Neural cell (in vitro differentiated cells): ENCODE results near the gene PUSL1. TPM values are rescaled to one million over a fixed set of nuclear protein-coding genes. Genes with fewer than 3 reads are reported as not detected.

Experiments used
- H2AFZ ChIP-seq: fragments of 200-600, 300-800 bp; sonication (generic), shearing (Covaris generic); 2 replicates; pipeline ENCODE4 v1.6.0; 2014; ENCODE audit warnings: low read depth, mild to moderate bottlenecking, antibody characterized with exemption, low read length, moderate library complexity
- H3F3A ChIP-seq: fragments of 200-600 bp; shearing (Covaris generic); 2 replicates; pipeline ENCODE4 v1.6.1; 2016; ENCODE audit warnings: mild to moderate bottlenecking, moderate library complexity, mixed read lengths, antibody characterized with exemption, low read length; ENCODE audit not compliant: insufficient read depth, poor library complexity, severe bottlenecking
- H3K27ac ChIP-seq: fragments of 200-600, 300-800 bp; sonication (generic), shearing (Covaris generic); 2 replicates; pipeline ENCODE4 v1.5.1; 2014; ENCODE audit warnings: mild to moderate bottlenecking, low read length, moderate library complexity
- H3K27me3 ChIP-seq: fragments of 300-800, 200-600 bp; sonication (generic), shearing (Covaris generic); 2 replicates; pipeline ENCODE4 v1.6.0; 2014; ENCODE audit warnings: mild to moderate bottlenecking, low read depth, low read length, moderate library complexity; ENCODE audit not compliant: insufficient read depth
- H3K36me3 ChIP-seq: fragments of 300-800, 200-600 bp; sonication (generic), shearing (Covaris generic); 2 replicates; pipeline ENCODE4 v1.5.1; 2014; ENCODE audit warnings: mild to moderate bottlenecking, antibody characterized with exemption, low read length, moderate library complexity; ENCODE audit not compliant: insufficient read depth
- H3K4me2 ChIP-seq: fragments of 300-800, 200-600 bp; sonication (generic), shearing (Covaris generic); 2 replicates; pipeline ENCODE4 v1.6.0; 2014; ENCODE audit warnings: mild to moderate bottlenecking, low read length
- H3K4me3 ChIP-seq: fragments of 300-800, 200-600 bp; sonication (generic), shearing (Covaris generic); 2 replicates; pipeline ENCODE4 v1.5.1; 2014; ENCODE audit warnings: mild to moderate bottlenecking, low read length, moderate library complexity
- H3K79me2 ChIP-seq: fragments of 200-600 bp; shearing (Covaris generic); replicated peaks from 2 replicates; pipeline ENCODE4 v1.6.0; 2014; ENCODE audit warnings: mild to moderate bottlenecking, low read length, moderate library complexity; ENCODE audit not compliant: insufficient read depth
- H3K9ac ChIP-seq: fragments of 300-800, 200-600 bp; sonication (generic), shearing (Covaris generic); 2 replicates; pipeline ENCODE4 v1.6.1; 2016; ENCODE audit warnings: mild to moderate bottlenecking, low read length, mixed read lengths
- H3K9me2 ChIP-seq: fragments of 200-600 bp; shearing (Covaris generic); 2 replicates; pipeline ENCODE4 v1.6.1; 2016; ENCODE audit warnings: mild to moderate bottlenecking, low read length, mixed read lengths; ENCODE audit not compliant: insufficient read depth
- H3K9me3 ChIP-seq: fragments of 200-600, 300-800 bp; sonication (generic), shearing (Covaris generic); 2 replicates; pipeline ENCODE4 v1.6.1; 2016; ENCODE audit warnings: mild to moderate bottlenecking, mixed run types, low read length, moderate library complexity, mixed read lengths
- H4K20me1 ChIP-seq: fragments of 200-600 bp; shearing (Covaris generic); 2 replicates; pipeline ENCODE4 v1.6.1; 2016; ENCODE audit warnings: mild to moderate bottlenecking, mixed run types; ENCODE audit not compliant: insufficient read depth
- EP300 ChIP-seq: fragments of 450-650 bp; conservative IDR thresholded peaks from 2 replicates; pipeline ENCODE4 v1.6.1; 2014; ENCODE audit warnings: antibody characterized with exemption, mild to moderate bottlenecking, moderate library complexity; ENCODE audit not compliant: poor library complexity, severe bottlenecking
- EZH2 ChIP-seq: fragments of 200-600, 300-800 bp; shearing (Covaris generic), sonication (generic); IDR thresholded peaks from 2 replicates; pipeline ENCODE4 v1.6.1; 2014; ENCODE audit warnings: antibody characterized with exemption, low read length, borderline replicate concordance, mild to moderate bottlenecking; ENCODE audit not compliant: insufficient read depth, poor library complexity, severe bottlenecking
- MXI1 ChIP-seq: fragments of 450-650 bp; conservative IDR thresholded peaks from 2 replicates; pipeline ENCODE4 v1.6.1; 2014; ENCODE audit warnings: antibody characterized with exemption, mild to moderate bottlenecking; ENCODE audit not compliant: poor library complexity, severe bottlenecking
- POLR2AphosphoS5 ChIP-seq: IDR thresholded peaks from 2 replicates; pipeline ENCODE4 v1.6.1; 2012
- RAD21 ChIP-seq: fragments of 450-650 bp; conservative IDR thresholded peaks from 2 replicates; pipeline ENCODE4 v1.6.1; 2014; ENCODE audit warnings: antibody characterized with exemption, mild to moderate bottlenecking, moderate library complexity
- SMC3 ChIP-seq: fragments of 450-650 bp; conservative IDR thresholded peaks from 2 replicates; pipeline ENCODE4 v1.6.1; 2014; ENCODE audit warnings: antibody characterized with exemption, mild to moderate bottlenecking, moderate library complexity; ENCODE audit not compliant: poor library complexity
- TAF1 ChIP-seq: IDR thresholded peaks from 2 replicates; pipeline ENCODE4 v1.6.1; 2012; ENCODE audit warnings: low read depth
- polyA plus RNA-seq: library from polyadenylated mRNA; depleted of rRNA; stranded (reverse); fragments of >200 nt; gene quantifications from 2 replicates; pipeline ENCODE4 v1.2.3, GENCODE V29; 2014
- TF ChIP-seq, protein P1 (sequence below): IDR thresholded peaks from 2 replicates; pipeline ENCODE4 v1.6.1; 2012; ENCODE audit warnings: borderline replicate concordance
- TF ChIP-seq, protein P2 (sequence below): fragments of 450-650 bp; IDR thresholded peaks from 2 replicates; pipeline ENCODE4 v1.5.1; 2014; ENCODE audit warnings: antibody characterized with exemption, mild to moderate bottlenecking, moderate library complexity; ENCODE audit not compliant: poor library complexity, severe bottlenecking

PUSL1 gene
- polyA plus RNA-seq, 1 donor from 2014 or later: 25.0 TPM

DNA sequence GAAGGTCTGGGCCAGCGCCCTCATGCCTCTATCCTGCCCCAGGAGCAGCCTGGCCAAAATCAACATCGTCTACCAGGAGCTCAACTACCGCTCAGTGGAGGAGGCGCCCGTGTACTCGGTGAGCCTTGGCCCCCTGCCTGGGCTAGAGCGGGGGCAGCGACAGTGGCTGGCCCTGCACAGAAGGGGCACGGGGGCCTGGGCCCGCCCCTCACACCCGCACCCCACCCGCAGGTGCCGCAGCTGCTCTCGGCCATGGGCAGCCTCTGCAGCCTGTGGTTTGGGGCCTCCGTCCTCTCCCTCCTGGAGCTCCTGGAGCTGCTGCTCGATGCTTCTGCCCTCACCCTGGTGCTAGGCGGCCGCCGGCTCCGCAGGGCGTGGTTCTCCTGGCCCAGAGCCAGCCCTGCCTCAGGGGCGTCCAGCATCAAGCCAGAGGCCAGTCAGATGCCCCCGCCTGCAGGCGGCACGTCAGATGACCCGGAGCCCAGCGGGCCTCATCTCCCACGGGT is 17.3 kb upstream of the PUSL1 start:
- Histone ChIP-seq H3K9me3 (no peaks in the 10 kb centered on the region), H3K79me2 (no peaks in the 10 kb centered on the region), H3K9ac (no peak overlapping the region), H3K4me3 (no peak overlapping the region), H2AFZ (no peak overlapping the region), H3F3A (no peaks in the 10 kb centered on the region), H3K27me3 (no peaks in the 10 kb centered on the region), H3K4me2 (no peak overlapping the region), H3K36me3 (no peaks in the 10 kb centered on the region), H4K20me1 (no peaks in the 10 kb centered on the region), H3K9me2 (no peaks in the 10 kb centered on the region), H3K27ac (no peak overlapping the region)
- TF ChIP-seq, protein P1, sequence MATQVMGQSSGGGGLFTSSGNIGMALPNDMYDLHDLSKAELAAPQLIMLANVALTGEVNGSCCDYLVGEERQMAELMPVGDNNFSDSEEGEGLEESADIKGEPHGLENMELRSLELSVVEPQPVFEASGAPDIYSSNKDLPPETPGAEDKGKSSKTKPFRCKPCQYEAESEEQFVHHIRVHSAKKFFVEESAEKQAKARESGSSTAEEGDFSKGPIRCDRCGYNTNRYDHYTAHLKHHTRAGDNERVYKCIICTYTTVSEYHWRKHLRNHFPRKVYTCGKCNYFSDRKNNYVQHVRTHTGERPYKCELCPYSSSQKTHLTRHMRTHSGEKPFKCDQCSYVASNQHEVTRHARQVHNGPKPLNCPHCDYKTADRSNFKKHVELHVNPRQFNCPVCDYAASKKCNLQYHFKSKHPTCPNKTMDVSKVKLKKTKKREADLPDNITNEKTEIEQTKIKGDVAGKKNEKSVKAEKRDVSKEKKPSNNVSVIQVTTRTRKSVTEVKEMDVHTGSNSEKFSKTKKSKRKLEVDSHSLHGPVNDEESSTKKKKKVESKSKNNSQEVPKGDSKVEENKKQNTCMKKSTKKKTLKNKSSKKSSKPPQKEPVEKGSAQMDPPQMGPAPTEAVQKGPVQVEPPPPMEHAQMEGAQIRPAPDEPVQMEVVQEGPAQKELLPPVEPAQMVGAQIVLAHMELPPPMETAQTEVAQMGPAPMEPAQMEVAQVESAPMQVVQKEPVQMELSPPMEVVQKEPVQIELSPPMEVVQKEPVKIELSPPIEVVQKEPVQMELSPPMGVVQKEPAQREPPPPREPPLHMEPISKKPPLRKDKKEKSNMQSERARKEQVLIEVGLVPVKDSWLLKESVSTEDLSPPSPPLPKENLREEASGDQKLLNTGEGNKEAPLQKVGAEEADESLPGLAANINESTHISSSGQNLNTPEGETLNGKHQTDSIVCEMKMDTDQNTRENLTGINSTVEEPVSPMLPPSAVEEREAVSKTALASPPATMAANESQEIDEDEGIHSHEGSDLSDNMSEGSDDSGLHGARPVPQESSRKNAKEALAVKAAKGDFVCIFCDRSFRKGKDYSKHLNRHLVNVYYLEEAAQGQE: no peak

DNA sequence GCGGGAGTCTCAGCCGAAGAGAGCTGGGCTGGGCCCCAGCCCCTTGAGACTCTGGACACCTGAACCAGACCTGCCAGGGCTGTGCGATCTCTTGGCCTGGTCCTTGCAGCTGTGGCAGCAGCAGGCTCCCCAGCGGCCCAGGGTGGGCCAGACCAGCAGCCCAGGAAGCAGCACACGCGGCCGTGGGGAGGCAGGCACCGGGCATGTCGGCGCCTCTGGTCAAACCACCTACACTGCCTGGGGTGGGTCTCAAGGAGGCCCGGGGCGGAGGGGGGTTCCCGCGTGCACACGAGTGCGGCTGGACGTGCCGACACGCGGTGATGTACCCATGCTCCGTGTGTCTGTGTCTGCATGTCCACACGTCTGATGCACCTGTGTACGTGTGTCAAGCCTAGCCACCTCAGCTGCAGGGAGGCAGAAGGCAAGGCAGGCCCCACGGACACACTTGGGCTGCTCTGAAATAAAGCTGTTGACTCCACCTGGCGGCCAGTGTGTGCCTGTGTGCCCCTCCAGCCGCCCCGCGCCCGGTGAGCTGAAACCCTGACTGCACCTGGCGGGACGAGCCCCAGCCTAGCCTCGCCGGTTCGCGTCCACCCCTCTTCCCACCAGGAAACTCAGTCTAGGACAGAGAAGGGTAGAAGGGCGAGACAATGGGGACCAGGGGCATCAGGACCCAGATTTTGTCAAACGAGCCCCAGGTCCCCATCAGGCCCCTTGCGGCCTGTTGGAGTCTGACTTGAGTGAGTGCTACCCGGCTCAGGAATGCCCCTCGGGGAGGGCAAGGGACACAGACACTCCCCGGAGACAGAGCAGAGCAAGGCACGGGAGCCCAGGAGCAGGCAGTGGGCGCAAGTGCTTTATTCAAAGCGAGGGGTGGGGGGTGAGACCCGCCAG is 16.6 kb upstream of the PUSL1 start:
- peak overlapping the region; percentile 16 for H3K9ac ChIP-seq
- no peaks in the 10 kb centered on the region for H3F3A ChIP-seq
- no peaks in the 10 kb centered on the region for H3K27me3 ChIP-seq
- no peaks in the 10 kb centered on the region for H3K79me2 ChIP-seq
- no peak overlapping the region for H3K4me2 ChIP-seq
- H2AFZ ChIP-seq: no peak overlapping the region
- no peaks in the 10 kb centered on the region for H3K36me3 ChIP-seq
- H3K9me2 ChIP-seq: no peaks in the 10 kb centered on the region
- H3K4me3 ChIP-seq: no peak overlapping the region
- H3K27ac ChIP-seq: no peak overlapping the region
- H4K20me1 ChIP-seq: no peaks in the 10 kb centered on the region
- no peaks in the 10 kb centered on the region for H3K9me3 ChIP-seq
- TF ChIP-seq MXI1 (peak; percentile 34), TAF1 (no peak), RAD21 (peak; percentile 70), EZH2 (no peak), EP300 (no peak), POLR2AphosphoS5 (peak; percentile 51), SMC3 (peak; percentile 79)
- TF ChIP-seq, protein P2, sequence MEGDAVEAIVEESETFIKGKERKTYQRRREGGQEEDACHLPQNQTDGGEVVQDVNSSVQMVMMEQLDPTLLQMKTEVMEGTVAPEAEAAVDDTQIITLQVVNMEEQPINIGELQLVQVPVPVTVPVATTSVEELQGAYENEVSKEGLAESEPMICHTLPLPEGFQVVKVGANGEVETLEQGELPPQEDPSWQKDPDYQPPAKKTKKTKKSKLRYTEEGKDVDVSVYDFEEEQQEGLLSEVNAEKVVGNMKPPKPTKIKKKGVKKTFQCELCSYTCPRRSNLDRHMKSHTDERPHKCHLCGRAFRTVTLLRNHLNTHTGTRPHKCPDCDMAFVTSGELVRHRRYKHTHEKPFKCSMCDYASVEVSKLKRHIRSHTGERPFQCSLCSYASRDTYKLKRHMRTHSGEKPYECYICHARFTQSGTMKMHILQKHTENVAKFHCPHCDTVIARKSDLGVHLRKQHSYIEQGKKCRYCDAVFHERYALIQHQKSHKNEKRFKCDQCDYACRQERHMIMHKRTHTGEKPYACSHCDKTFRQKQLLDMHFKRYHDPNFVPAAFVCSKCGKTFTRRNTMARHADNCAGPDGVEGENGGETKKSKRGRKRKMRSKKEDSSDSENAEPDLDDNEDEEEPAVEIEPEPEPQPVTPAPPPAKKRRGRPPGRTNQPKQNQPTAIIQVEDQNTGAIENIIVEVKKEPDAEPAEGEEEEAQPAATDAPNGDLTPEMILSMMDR: peak; percentile 74
- TF ChIP-seq, protein P1: no peak
